Stimulated activated CD4-positive, alpha-beta T cell treated with anti-CD3 and anti-CD28 coated beads, Interleukin-2, amount 100 ng/mL, for 4 hours (primary cell): ENCODE measurements around the gene UNC13B.
"Not testable (repeated sequence)": the region's sequence is repeated elsewhere in the genome, so short reads cannot be mapped to it uniquely, and the experiment has no call there.

Experiments used
- DNase-seq: peaks from one replicate; pipeline ENCODE4 v3.0.0-alpha.2; 2020; ENCODE audit warnings: low read depth

UNC13B gene

GRCh38 chr9:35163413-35163812 lies 1.6 kb downstream of the UNC13B start:
- DNase-seq = no peak

DNA sequence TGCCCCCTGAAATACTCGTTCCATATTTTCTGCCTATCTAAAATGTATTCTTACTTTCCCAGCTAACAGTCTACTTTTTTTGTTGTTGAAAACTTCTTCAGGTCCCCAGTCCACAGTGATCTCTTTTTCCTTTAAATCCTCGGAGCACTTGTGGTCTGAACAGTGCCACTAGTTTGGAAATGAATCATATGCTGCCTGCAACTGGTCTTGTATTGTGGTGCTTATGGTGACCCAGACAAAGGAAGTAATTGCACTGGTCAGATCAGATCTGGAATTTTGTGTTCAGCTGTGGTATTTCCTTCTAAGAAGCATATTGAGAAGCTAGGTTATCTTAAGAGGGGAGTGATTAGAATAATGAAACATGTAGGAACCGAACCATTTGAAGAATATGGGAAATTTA lies 2.9 kb downstream of the UNC13B start:
- no peak for DNase-seq

GRCh38 chr9:35167429-35167828 lies 5.6 kb downstream of the UNC13B start:
- not testable (repeated sequence) for DNase-seq

GRCh38 chr9:35168963-35169362 lies 7.2 kb downstream of the UNC13B start:
- DNase-seq = no peak

- no peak for DNase-seq
Measured at GRCh38 chr9:35172878-35173277, 11.1 kb downstream of the UNC13B start.

GRCh38 chr9:35177520-35177919 lies 15.7 kb downstream of the UNC13B start:
- no peak for DNase-seq

- DNase-seq = no peak
Measured at GRCh38 chr9:35179347-35180280, 17.8 kb downstream of the UNC13B start.

- DNase-seq = no peak
Measured at GRCh38 chr9:35180801-35181200, 19.0 kb downstream of the UNC13B start.

DNA sequence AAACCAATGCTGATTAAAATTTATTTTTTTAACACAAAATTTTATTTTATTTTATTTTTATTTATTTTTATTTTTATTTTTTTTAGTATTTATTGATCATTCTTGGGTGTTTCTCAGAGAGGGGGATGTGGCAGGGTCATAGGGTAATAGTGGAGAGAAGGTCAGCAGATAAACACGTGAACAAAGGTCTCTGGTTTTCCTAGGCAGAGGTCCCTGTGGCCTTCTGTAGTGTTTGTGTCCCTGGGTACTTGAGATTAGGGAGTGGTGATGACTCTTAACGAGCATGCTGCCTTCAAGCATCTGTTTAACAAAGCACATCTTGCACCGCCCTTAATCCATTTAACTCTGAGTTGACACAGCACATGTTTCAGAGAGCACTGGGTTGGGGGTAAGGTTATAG lies 20.6 kb downstream of the UNC13B start:
- DNase-seq = not testable (repeated sequence)

DNA sequence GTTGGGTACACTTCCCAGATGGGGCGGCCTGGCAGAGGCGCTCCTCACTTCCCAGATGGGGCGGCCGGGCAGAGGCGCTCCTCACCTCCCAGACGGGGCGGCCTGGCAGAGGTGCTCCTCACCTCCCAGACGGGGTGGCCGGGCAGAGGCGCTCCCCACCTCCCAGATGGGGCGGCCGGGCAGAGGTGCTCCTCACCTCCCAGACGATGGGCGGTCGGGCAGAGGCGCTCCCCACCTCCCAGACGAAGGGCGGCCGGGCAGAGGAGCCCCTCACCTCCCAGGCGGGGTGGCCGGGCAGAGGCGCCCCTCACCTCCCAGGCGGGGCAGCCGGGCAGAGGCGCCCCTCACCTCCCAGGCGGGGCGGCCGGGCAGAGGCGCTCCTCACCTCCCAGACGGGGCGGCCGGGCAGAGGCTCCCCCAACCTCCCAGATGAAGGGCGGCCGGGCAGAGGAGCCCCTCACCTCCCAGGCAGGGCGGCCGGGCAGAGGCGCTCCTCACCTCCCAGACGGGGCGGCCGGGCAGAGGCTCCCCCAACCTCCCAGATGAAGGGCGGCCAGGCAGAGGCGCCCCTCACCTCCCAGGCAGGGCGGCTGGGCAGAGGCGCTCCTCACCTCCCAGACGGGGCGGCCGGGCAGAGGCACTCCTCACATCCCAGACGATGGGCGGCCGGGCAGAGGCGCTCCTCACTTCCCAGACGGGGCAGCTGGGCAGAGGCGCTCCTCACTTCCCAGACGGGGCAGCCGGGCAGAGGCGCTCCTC lies 21.4 kb downstream of the UNC13B start:
- DNase-seq = not testable (repeated sequence)

DNA sequence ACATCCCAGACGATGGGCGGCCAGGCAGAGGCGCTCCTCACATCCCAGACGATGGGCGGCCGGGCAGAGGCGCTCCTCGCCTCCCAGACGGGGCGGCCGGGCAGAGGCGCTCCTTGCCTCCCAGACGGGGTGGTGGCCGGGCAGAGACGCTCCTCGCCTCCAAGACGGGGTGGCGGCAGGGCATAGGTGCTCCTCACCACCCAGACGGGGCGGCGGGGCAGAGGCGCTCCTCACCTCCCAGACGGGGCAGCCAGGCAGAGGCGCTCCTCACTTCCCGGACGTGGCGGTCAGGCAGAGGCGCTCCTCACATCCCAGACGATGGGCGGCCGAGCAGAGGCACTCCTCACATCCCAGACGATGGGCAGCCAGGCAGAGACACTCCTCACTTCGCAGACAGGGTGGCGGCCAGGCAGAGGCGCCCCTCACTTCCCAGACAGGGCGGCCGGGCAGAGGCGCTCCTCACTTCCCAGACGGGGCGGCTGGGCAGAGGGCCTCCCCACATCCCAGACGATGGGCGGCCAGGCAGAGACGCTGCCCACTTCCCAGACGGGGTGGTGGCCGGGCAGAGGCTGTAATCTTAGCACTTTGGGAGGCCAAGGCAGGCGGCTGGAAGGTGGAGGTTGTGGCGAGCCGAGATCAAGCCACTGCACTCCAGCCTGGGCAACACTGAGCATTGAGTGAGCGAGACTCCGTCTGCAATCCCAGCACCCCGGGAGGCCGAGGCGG lies 22.1 kb downstream of the UNC13B start:
- not testable (repeated sequence) for DNase-seq

- DNase-seq = no peak
Measured at GRCh38 chr9:35186524-35186923, 24.7 kb downstream of the UNC13B start.

DNA sequence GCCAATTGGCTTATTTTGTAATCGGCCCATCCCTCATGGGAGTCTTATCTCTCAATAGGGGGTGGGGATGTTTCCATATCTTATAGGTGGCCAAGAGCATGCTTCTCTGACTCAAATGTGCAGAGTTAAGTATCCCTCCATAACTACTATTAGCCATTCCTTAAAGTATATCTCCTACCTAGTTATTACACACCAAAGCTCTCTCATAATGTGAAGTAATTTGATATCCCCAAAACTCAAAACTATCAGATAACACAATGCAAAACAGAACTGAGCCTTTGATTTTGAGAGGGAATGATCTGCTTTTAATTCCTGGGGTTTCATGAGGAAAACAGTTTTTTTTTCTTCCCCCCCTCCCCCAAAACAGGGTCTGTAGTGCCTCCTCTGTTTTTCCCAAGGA lies 28.4 kb downstream of the UNC13B start:
- DNase-seq = no peak

GRCh38 chr9:35191105-35191504 lies 29.3 kb downstream of the UNC13B start:
- DNase-seq = no peak

DNA sequence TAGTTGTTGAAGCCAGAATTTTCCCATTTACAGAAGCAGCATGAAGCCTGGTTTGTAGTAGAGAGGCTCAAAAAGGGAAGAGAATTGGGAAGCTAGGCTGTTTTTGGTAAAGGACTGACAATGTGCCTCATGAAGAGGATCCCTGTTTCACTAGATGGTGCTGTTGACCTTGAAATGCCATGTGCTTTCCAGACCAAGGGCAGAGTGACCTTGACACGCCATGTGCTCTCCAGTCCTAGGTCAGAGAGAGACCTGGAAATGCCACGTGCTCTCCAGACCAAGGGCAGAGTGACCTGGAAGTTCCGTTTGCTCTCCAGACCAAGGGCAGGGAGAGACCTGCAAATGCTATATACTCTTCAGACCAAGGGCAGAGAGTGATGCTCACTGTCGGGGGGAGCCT lies 32.0 kb downstream of the UNC13B start:
- DNase-seq = no peak

GRCh38 chr9:35195683-35196082 lies 33.9 kb downstream of the UNC13B start:
- DNase-seq = no peak

DNA sequence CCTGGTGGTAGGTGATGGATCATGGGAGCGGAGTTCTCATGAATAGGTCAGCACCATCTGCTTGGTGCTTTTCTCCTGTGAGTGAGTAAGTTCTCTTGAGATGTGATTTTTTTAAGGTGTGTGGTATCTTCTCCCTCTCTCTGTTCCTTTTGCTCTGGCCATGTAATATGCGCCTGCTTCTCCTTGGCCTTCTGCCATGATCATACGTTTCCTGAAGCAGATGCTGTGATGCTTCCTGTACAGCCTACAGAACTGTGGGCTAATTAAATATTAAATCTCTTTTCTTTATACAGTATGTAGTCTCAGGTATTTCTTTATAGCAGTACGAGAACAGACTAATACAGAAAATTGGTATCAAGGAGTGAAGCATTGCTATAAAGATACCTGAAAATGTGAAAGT lies 36.4 kb downstream of the UNC13B start:
- no peak for DNase-seq

DNA sequence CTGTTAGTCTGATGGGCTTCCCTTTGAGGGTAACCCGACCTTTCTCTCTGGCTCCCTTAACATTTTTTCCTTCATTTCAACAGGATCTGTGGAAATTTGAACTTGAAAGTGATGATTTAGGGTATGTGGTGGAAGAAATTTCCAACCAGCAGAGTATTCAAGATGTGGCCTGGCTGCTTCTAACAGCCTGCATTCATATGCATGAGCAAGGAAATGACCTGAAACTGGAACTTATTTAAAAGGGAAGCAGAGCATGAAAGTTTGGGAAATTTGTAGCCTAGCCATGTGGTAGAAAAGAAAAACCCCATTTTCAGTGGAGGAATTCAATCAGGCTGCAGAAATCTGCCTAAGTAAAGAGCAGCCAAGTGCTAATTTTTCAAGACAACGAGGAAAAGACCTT lies 41.7 kb downstream of the UNC13B start:
- DNase-seq = no peak

- no peak for DNase-seq
Measured at GRCh38 chr9:35205340-35205739, 43.5 kb downstream of the UNC13B start.

DNA sequence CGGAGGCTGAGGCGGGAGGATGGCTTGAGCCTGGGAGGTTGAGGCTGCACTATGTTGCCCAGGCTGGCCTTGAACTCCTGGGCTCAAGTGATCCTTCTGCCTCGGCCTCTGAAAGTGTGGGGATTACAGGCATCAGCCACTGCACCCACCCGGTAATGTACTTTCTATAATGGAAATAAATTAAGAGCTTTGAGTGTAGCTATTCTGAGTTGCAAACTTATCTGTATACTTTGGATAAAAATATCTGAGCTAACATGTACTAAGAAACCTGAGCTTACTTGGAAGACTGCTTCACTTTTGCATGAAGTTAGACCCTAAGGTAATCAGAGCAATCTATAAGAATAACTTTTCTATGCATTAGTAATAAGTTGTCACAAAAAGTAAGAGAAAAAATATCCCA lies 50.0 kb downstream of the UNC13B start:
- no peak for DNase-seq

- no peak for DNase-seq
Measured at GRCh38 chr9:35220659-35221338, 59.0 kb downstream of the UNC13B start.

- DNase-seq = no peak
Measured at GRCh38 chr9:35225677-35226076, 63.9 kb downstream of the UNC13B start.
